Measurements from ENCODE around the gene MOV10. TPM values are rescaled to one million over a fixed set of nuclear protein-coding genes. Genes with fewer than 3 reads are reported as not detected.

MOV10 gene
- total RNA-seq, 2 donors from 2014 or later = 26.2 to 29.3 TPM

DNA sequence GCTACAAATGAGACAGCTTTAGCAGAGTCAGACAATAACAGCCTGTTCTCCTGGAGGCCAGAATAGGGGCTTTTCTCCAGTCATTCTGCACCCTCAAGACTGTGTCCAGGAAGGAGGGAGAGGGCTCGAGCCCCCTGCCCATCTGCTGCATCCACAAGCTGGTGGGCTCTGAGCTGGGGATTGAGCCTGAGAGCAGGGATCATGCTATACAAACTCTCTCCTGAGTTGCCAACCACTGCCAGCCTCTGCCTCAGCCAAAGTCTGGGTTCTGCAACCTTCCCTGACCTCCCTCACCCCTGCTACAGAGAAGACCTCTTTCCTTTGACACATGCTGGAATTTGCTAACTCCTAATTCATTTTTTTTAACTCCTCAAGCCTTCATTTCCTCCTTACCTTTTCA, 55.5 kb downstream of the MOV10 start:
- Histone ChIP-seq H3K4me1 (no peaks in the 10 kb centered on the region), H3K27ac (no peak overlapping the region), H3K4me3 (no peak overlapping the region), H3K27me3 (no peaks in the 10 kb centered on the region), H3K36me3 (replicated peaks in 1 of 2; ENCODE audit: insufficient read depth in 1 of 2, low read depth in 2 of 2) (no peaks in the 10 kb centered on the region), H3K9me3 (no peaks in the 10 kb centered on the region)
- DNase-seq = no peak
- intact Hi-C loops (cut with DNase I) = loop anchor here (10.0 kb wide), 1 partner anchor 335 kb away; no protein-coding TSS in a partner anchor
- WGBS, 2 donors = 42% methylated on average over 1 of the region's 1 CpG; no CpG with 5 or more reads in 1 of the 2 donors
- TF ChIP-seq, protein P1, sequence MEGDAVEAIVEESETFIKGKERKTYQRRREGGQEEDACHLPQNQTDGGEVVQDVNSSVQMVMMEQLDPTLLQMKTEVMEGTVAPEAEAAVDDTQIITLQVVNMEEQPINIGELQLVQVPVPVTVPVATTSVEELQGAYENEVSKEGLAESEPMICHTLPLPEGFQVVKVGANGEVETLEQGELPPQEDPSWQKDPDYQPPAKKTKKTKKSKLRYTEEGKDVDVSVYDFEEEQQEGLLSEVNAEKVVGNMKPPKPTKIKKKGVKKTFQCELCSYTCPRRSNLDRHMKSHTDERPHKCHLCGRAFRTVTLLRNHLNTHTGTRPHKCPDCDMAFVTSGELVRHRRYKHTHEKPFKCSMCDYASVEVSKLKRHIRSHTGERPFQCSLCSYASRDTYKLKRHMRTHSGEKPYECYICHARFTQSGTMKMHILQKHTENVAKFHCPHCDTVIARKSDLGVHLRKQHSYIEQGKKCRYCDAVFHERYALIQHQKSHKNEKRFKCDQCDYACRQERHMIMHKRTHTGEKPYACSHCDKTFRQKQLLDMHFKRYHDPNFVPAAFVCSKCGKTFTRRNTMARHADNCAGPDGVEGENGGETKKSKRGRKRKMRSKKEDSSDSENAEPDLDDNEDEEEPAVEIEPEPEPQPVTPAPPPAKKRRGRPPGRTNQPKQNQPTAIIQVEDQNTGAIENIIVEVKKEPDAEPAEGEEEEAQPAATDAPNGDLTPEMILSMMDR (IDR thresholded peaks at IDR 0.05) = no peak
- TF ChIP-seq POLR2A (IDR thresholded peaks at IDR 0.05) = no peak
- ATAC-seq = no peak

DNA sequence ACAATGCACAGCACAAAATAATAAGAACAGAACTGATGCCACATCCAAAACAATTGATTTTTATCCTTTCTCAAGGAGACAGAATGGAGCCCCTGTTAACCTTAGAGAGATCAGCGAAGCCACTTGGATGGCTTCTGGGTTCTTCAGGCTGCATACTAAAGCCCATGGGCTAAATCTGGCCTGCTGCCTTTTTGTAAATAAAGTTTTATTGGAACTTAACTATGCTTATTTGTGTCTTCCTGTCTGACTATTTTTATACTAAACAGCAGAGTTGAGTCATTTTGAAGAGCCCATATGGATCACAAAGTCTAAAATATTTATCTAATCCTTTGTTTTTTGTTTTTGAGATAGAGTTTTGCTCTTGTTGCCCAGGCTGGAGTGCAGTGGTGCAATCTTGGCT, 57.0 kb downstream of the MOV10 start:
- Histone ChIP-seq H3K36me3 (replicated peaks in 1 of 2; ENCODE audit: insufficient read depth in 1 of 2, low read depth in 2 of 2) (no peaks in the 10 kb centered on the region), H3K9me3 (no peaks in the 10 kb centered on the region), H3K27ac (no peak overlapping the region), H3K27me3 (no peaks in the 10 kb centered on the region), H3K4me3 (no peak overlapping the region), H3K4me1 (no peaks in the 10 kb centered on the region)
- DNase-seq = no peak
- intact Hi-C loops (cut with DNase I) = no loop called here
- TF ChIP-seq POLR2A (IDR thresholded peaks at IDR 0.05) = no peak
- TF ChIP-seq, protein P1 (IDR thresholded peaks at IDR 0.05) = no peak
- 92 to 100% methylated on average over 1 of the region's 1 CpG for WGBS, 2 donors
- ATAC-seq = no peak

DNA sequence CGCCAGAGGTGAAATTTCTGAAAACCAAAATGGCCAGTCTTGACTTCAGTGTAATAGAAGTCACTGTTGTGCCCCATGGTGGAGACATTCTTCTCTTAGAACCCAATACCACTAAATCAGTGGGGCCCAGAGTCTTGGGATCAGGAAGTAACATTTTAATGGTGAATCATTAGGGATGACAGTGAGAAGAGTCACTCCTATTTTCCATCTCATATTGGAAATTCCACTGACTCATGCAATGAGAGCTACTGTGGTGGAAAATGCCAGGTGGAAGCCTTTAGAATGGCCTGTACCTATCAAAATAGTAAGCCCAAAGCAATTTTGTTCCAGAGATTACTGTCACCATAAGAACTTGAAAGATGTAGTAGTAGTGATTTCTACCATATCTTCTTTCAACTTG, 61.3 kb downstream of the MOV10 start:
- H3K4me3 ChIP-seq = no peak overlapping the region
- no peaks in the 10 kb centered on the region for H3K9me3 ChIP-seq
- no peaks in the 10 kb centered on the region for H3K27me3 ChIP-seq
- H3K4me1 ChIP-seq = no peaks in the 10 kb centered on the region
- DNase-seq (no peak), ATAC-seq (no peak)
- intact Hi-C loops (cut with DNase I) = no loop called here
- WGBS, 2 donors = 90 to 100% methylated on average over 1 of the region's 1 CpG
- no peak for TF ChIP-seq POLR2A (IDR thresholded peaks at IDR 0.05)
- TF ChIP-seq, protein P1 (IDR thresholded peaks at IDR 0.05) = no peak
- no peaks in the 10 kb centered on the region for H3K36me3 ChIP-seq (replicated peaks in 1 of 2; ENCODE audit: insufficient read depth in 1 of 2, low read depth in 2 of 2)
- no peak overlapping the region for H3K27ac ChIP-seq

DNA sequence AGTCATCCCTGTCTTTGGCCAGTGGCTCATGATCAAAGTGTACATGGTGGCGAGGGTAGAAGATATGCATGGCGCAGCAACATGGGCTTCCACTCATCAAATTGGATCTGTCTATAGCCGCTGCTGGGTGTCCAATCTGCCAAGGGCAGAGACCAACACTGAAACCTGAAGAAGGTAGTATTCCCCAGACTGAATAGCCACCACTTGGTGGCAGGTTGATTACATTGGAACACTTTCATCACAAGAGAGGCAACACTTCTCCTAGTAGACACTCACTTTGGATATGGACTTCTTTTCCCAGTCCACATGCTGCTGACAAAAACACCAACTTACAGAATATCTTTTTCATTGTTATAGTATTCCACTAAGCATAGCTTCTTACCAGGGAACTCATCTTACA, 63.1 kb downstream of the MOV10 start:
- DNase-seq (no peak), ATAC-seq (no peak)
- WGBS, 2 donors = 90 to 98% methylated on average over 3 of the region's 3 CpGs
- Histone ChIP-seq H3K27me3 (no peaks in the 10 kb centered on the region), H3K27ac (no peak overlapping the region), H3K9me3 (no peaks in the 10 kb centered on the region), H3K4me3 (no peak overlapping the region), H3K4me1 (no peaks in the 10 kb centered on the region), H3K36me3 (replicated peaks in 1 of 2; ENCODE audit: insufficient read depth in 1 of 2, low read depth in 2 of 2) (no peaks in the 10 kb centered on the region)
- TF ChIP-seq, protein P1 (IDR thresholded peaks at IDR 0.05) = no peak
- no peak for TF ChIP-seq POLR2A (IDR thresholded peaks at IDR 0.05)
- intact Hi-C loops (cut with DNase I) = no loop called here

DNA sequence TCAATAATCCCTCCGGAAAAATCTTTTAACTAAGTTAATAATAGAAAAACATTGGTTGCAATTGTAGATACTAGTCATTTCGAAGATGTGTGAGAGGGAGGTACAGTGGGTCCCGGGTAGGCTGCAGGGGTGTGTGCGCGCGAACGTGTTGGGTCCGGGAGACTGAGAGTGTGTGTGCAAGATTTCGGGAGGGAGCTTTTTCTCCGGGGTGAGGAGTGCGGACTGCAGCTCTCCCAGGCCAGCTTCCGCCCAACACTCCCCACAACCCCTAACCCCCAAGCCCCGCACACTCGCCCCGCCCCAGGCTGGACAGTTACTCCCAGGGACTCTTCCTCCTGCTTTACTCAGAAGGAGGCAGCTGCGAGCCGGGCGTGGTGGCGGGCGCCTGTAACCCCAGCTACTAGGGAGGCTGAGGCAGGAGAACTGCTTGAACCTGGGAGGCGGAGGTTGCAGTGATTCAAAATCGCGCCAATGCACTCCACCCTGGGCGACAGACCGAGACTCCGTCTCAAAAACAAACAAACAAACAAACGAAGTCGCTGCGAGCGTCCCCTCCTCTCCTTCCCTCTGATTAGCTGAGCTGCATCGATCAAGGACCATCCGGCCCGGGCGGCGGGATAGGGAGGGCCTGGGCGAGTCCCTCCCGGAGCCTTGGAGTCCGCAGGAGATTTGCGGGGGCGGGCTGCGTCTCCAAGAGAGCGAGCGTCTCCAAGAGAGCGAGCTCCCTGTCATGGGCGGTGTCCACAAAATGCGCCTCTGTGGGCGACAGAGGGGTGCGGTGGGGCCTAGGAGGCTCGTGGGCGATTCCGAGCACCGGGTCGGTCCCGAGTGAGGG, 68.9 kb downstream of the MOV10 start:
- ATAC-seq (no peak), DNase-seq (no peak)
- Histone ChIP-seq H3K9me3 (no peaks in the 10 kb centered on the region), H3K27ac (no peak overlapping the region), H3K36me3 (replicated peaks in 1 of 2; ENCODE audit: insufficient read depth in 1 of 2, low read depth in 2 of 2) (no peaks in the 10 kb centered on the region), H3K4me3 (no peak overlapping the region), H3K4me1 (peaks cover 9% of the 10 kb centered on the region), H3K27me3 (peaks cover 0 to 14% of the 10 kb centered on the region in 2 donors)
- intact Hi-C loops (cut with DNase I) = no loop called here
- 16 to 32% methylated on average over 12 to 51 of the region's 54 CpGs for WGBS, 2 donors
- TF ChIP-seq POLR2A (IDR thresholded peaks at IDR 0.05) = no peak
- TF ChIP-seq, protein P1 (IDR thresholded peaks at IDR 0.05) = no peak
